Caco-2 (cell line): ENCODE measurements around the gene ST8SIA5. TPM values are rescaled to one million over a fixed set of nuclear protein-coding genes. Genes with fewer than 3 reads are reported as not detected.

Experiments
- BruUV-seq: library from RNA; stranded (reverse); fragments of 400-500 nt; replicated peaks from 2 replicates; lab custom pipeline; 2021; lab: Mats Ljungman, UMichigan
- CTCF ChIA-PET: fragments of 300-600 bp; sonication (Branson Sonifier 250); formaldehyde crosslinking; loops from one replicate; lab custom pipeline; 2022; ENCODE audit warnings: antibody characterized with exemption; lab: Charles Lee
- POLR2A ChIA-PET: fragments of 300-600 bp; sonication (Branson Sonifier 250); formaldehyde crosslinking; loops from one replicate; lab custom pipeline; 2022; ENCODE audit warnings: antibody characterized with exemption; lab: Charles Lee
- DNase-seq, 2 experiments: peaks; one replicate each; pipeline versions ENCODE4 v3.0.0 to v3.0.0-alpha.2; 2020 to 2022
- H3K27me3 ChIP-seq: replicated peaks from 2 replicates; pipeline ENCODE4 v1.6.0; 2011; ENCODE audit warnings: low read length; ENCODE audit not compliant: control insufficient read depth, insufficient read depth
- H3K36me3 ChIP-seq: 2 replicates; pipeline ENCODE4 v1.5.1; 2011; ENCODE audit warnings: low read length; ENCODE audit not compliant: control insufficient read depth, insufficient read depth
- H3K4me1 ChIP-seq: fragments of 250-450 bp; sonication (Bioruptor Pico); 2 replicates; pipeline ENCODE4 v1.5.1; 2020; ENCODE audit warnings: mild to moderate bottlenecking
- H3K4me3 ChIP-seq: 2 replicates; pipeline ENCODE4 v1.5.1; 2011; ENCODE audit warnings: low read depth, mild to moderate bottlenecking, control low read depth, low read length
- H3K9me3 ChIP-seq: fragments of 250-450 bp; sonication (Bioruptor Pico); 2 replicates; pipeline ENCODE4 v1.5.1; 2020; ENCODE audit warnings: mild to moderate bottlenecking, moderate library complexity
- H3K27ac Mint-ChIP-seq: one replicate; pipeline ENCODE4 v1.8.0; 2022; ENCODE audit warnings: mixed read lengths; ENCODE audit not compliant: unreplicated experiment
- H3K27me3 Mint-ChIP-seq: one replicate; pipeline ENCODE4 v1.8.0; 2022; ENCODE audit warnings: mixed read lengths; ENCODE audit not compliant: insufficient read depth, unreplicated experiment
- H3K36me3 Mint-ChIP-seq: one replicate; pipeline ENCODE4 v1.8.0; 2022; ENCODE audit warnings: mild to moderate bottlenecking, mixed read lengths; ENCODE audit not compliant: insufficient read depth, unreplicated experiment
- H3K4me1 Mint-ChIP-seq: one replicate; pipeline ENCODE4 v1.8.0; 2022; ENCODE audit warnings: low read depth, mixed read lengths; ENCODE audit not compliant: unreplicated experiment
- H3K4me3 Mint-ChIP-seq: one replicate; pipeline ENCODE4 v1.8.0; 2022; ENCODE audit warnings: mild to moderate bottlenecking, moderate library complexity, mixed read lengths; ENCODE audit not compliant: unreplicated experiment
- H3K9me3 Mint-ChIP-seq: one replicate; pipeline ENCODE4 v1.8.0; 2022; ENCODE audit warnings: mixed read lengths; ENCODE audit not compliant: unreplicated experiment
- CTCF ChIP-seq, 2 experiments: fragments of 200-600 bp in 1 of 2; IDR thresholded peaks; 1 replicate in 1 of 2; 2 replicates in 1 of 2; pipeline versions ENCODE4 v1.5.1 to v1.8.0; 2011 to 2022; ENCODE audit warnings: antibody characterized with exemption in 1 of 2, control low read depth in 1 of 2, inconsistent platforms in 1 of 2, low read depth in 1 of 2, low read length in 1 of 2, mild to moderate bottlenecking in 1 of 2, moderate library complexity in 1 of 2; ENCODE audit not compliant: insufficient read depth in 1 of 2, severe bottlenecking in 1 of 2, unreplicated experiment in 1 of 2
- intact Hi-C: fragments of 100-400 bp; cut with micrococcal nuclease; formaldehyde crosslinking; loops from one replicate; pipeline ENCODE4 v1.10.0; 2022; ENCODE audit not compliant: unreplicated experiment
- total RNA-seq: library from RNA; stranded (reverse); gene quantifications from 2 replicates; pipeline ENCODE4 v1.2.3, GENCODE V29; 2022

ST8SIA5 gene
- total RNA-seq, 1 experiment from 2014 or later = not detected

GRCh38 chr18:46740046-46740445, 16.8 kb downstream of the ST8SIA5 start:
- intact Hi-C loops = no loop called here
- Histone ChIP-seq H3K4me3 (no peak overlapping the region), H3K4me1 (no peaks in the 10 kb centered on the region), H3K27me3 (no peaks in the 10 kb centered on the region), H3K9me3 (no peaks in the 10 kb centered on the region), H3K36me3 (no peaks in the 10 kb centered on the region)
- Mint-ChIP-seq H3K9me3 (no peaks in the 10 kb centered on the region), H3K4me1 (no peaks in the 10 kb centered on the region), H3K27me3 (peaks cover 13% of the 10 kb centered on the region), H3K4me3 (no peak overlapping the region), H3K36me3 (no peaks in the 10 kb centered on the region), H3K27ac (no peak overlapping the region)
- no peak for DNase-seq
- POLR2A ChIA-PET = no interaction called here
- TF ChIP-seq CTCF (IDR thresholded peaks at IDR 0.05; ENCODE audit: insufficient read depth in 1 of 2, low read depth in 1 of 2, low read length in 1 of 2, severe bottlenecking in 1 of 2, unreplicated experiment in 1 of 2) = no peak
- no TSS peak for BruUV-seq
- CTCF ChIA-PET = no interaction called here

GRCh38 chr18:46738491-46738890, 18.4 kb downstream of the ST8SIA5 start:
- CTCF ChIA-PET = no interaction called here
- no peaks in the 10 kb centered on the region for H3K9me3 ChIP-seq
- Mint-ChIP-seq H3K4me3 (no peak overlapping the region), H3K9me3 (no peaks in the 10 kb centered on the region), H3K27ac (no peak overlapping the region), H3K36me3 (no peaks in the 10 kb centered on the region), H3K4me1 (no peaks in the 10 kb centered on the region), H3K27me3 (peaks cover 10% of the 10 kb centered on the region)
- intact Hi-C loops = no loop called here
- no peaks in the 10 kb centered on the region for H3K27me3 ChIP-seq
- POLR2A ChIA-PET = no interaction called here
- TF ChIP-seq CTCF (IDR thresholded peaks at IDR 0.05; ENCODE audit: insufficient read depth in 1 of 2, low read depth in 1 of 2, low read length in 1 of 2, severe bottlenecking in 1 of 2, unreplicated experiment in 1 of 2) = no peak
- H3K4me3 ChIP-seq = no peak overlapping the region
- H3K4me1 ChIP-seq = no peaks in the 10 kb centered on the region
- no TSS peak for BruUV-seq
- no peak for DNase-seq
- H3K36me3 ChIP-seq = no peaks in the 10 kb centered on the region

- no peak overlapping the region for H3K4me3 Mint-ChIP-seq
- CTCF ChIA-PET = no interaction called here
- no TSS peak for BruUV-seq
- H3K27me3 Mint-ChIP-seq = peaks cover 6% of the 10 kb centered on the region
- no peak for DNase-seq
- POLR2A ChIA-PET = no interaction called here
- no peaks in the 10 kb centered on the region for H3K9me3 Mint-ChIP-seq
- no peak overlapping the region for H3K27ac Mint-ChIP-seq
- no peaks in the 10 kb centered on the region for H3K4me1 Mint-ChIP-seq
- TF ChIP-seq CTCF (IDR thresholded peaks at IDR 0.05; ENCODE audit: insufficient read depth in 1 of 2, low read depth in 1 of 2, low read length in 1 of 2, severe bottlenecking in 1 of 2, unreplicated experiment in 1 of 2) = no peak
- Histone ChIP-seq H3K4me1 (no peaks in the 10 kb centered on the region), H3K36me3 (no peaks in the 10 kb centered on the region), H3K9me3 (no peaks in the 10 kb centered on the region), H3K4me3 (no peak overlapping the region), H3K27me3 (no peaks in the 10 kb centered on the region)
- intact Hi-C loops = no loop called here
- H3K36me3 Mint-ChIP-seq = no peaks in the 10 kb centered on the region
These were observed 20.1 kb downstream of the ST8SIA5 start for GRCh38 chr18:46736736-46737135.
